ENCODE measurements around the gene RHBDD1.

DNA sequence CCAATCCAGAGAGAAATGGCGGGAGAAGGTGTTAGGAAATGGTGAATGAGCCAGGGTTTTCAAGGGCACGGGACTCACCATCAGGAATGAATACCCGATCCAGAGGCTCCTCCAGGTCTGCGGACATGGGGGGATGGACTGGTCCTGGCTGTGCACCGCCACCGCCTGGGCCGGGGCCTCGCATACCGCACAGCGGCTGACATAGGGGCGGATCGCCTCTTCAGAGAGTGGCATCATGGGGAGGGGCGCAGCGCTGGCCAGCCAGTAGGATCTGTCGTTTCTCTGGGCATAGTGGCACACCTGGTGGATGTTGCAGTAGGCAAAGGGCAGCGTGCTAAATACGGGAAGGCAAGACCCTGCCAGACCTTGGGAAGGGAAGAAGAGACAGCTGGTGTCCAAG, 172.1 kb downstream of the RHBDD1 start:
- TF ChIP-seq, protein P1, sequence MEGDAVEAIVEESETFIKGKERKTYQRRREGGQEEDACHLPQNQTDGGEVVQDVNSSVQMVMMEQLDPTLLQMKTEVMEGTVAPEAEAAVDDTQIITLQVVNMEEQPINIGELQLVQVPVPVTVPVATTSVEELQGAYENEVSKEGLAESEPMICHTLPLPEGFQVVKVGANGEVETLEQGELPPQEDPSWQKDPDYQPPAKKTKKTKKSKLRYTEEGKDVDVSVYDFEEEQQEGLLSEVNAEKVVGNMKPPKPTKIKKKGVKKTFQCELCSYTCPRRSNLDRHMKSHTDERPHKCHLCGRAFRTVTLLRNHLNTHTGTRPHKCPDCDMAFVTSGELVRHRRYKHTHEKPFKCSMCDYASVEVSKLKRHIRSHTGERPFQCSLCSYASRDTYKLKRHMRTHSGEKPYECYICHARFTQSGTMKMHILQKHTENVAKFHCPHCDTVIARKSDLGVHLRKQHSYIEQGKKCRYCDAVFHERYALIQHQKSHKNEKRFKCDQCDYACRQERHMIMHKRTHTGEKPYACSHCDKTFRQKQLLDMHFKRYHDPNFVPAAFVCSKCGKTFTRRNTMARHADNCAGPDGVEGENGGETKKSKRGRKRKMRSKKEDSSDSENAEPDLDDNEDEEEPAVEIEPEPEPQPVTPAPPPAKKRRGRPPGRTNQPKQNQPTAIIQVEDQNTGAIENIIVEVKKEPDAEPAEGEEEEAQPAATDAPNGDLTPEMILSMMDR (IDR thresholded peaks at IDR 0.05; ENCODE audit: poor library complexity) = no peak
- no peak for TF ChIP-seq EZH2 (IDR thresholded peaks at IDR 0.05; ENCODE audit: borderline replicate concordance)

Measured in hepatocyte (in vitro differentiated cells).